HS-27A (cell line): ENCODE measurements around the gene SART1.
"Not testable (repeated sequence)": the region's sequence is repeated elsewhere in the genome, so short reads cannot be mapped to it uniquely, and the experiment has no call there.

Experiments
- DNase-seq: peaks from one replicate; pipeline ENCODE4 v3.0.0-alpha.2; 2012; ENCODE audit warnings: low read depth, missing footprints

The SART1 gene

GRCh38 chr11:65988791-65989592 is 27.5 kb downstream of the SART1 start:
- DNase-seq = peak; percentile 98

DNA sequence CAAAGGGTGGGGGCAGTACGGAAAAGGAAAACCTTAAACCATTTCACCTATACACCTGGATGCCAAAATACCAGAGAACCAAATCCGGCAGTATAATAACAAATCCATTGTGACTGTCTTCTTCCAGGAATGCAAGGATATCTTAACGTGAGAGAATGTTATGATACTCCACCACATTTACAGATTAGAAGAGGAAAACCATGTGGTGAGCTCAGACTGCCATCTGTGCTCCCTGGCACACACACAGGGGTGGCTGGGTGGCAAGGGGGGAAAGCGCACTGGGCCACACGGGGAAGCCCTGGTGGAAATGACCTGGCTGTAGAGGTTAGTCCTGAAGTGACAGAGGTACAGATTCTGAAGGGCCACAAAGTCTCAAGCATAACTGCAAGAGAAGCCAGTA is 30.5 kb downstream of the SART1 start:
- no peak for DNase-seq

DNA sequence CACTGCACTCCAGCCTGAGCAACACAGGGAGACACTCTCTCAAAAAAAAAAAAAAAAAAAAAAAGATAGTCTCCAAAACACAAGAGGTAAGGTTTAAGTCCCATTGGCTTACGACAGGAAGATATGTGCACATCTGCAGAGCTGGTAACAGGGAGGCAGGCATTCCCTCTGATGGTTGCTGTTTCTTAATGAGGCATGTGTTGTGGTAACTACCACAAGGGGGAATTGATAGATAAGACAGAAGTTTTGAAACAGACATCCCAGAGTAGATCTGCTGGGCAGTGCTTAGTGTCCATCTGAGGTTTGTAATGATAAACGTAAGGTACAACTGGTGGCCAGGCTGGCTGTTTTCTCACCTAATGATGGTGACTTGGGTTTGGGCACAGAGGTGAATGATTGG is 35.8 kb downstream of the SART1 start:
- DNase-seq = no peak

DNA sequence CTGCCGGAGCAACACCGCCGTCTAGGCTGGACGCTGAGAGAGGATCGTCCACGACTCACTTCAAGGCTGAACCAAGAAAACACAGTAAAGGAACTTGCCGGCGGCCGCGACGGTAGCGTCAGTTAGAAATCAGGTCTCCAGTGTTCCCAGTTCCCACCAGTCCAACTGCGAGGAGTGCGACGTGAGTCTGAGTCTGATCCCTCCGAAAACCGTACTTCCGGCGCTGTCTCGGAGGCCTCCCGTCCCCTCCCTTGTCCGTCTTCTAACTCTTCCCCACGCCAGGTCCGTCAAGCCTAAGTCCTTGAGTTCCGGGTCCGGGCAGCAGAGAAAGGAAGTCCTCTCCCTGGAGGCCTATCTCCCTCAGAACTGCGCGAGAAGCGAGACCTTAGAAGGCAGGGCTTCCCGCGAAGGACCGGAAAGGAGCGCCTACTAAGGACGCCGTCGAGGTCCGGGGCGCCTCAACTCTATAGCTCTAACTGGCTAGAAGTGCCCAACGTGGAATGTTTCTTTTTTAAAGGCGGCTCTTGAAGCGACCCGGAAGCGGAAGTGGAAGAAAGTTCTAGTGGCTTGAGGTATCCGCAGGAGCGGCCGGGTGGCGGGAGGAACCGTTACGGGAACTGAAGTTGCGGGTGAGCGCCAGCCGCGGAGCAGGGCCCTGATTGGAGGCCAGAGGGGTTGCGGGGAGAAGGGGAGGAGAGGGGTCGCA is 40.6 kb downstream of the SART1 start, which contains the start of the genes BANF1 and EIF1AD:
BANF1 (plus strand) TSS at position 562 of the 706 bp plus-strand sequence. CDS start 748 bp downstream, outside the sequence.
EIF1AD (minus strand) TSS at position 216 of the 706 bp plus-strand sequence. CDS start 1,768 bp downstream, outside the sequence.
- DNase-seq = peak; percentile 99

GRCh38 chr11:66002648-66003225 is 41.2 kb downstream of the SART1 start:
- DNase-seq = no peak

- no peak for DNase-seq
Observed at GRCh38 chr11:66003291-66003690, 41.8 kb downstream of the SART1 start.

GRCh38 chr11:66004186-66004585 is 42.7 kb downstream of the SART1 start:
- no peak for DNase-seq

DNA sequence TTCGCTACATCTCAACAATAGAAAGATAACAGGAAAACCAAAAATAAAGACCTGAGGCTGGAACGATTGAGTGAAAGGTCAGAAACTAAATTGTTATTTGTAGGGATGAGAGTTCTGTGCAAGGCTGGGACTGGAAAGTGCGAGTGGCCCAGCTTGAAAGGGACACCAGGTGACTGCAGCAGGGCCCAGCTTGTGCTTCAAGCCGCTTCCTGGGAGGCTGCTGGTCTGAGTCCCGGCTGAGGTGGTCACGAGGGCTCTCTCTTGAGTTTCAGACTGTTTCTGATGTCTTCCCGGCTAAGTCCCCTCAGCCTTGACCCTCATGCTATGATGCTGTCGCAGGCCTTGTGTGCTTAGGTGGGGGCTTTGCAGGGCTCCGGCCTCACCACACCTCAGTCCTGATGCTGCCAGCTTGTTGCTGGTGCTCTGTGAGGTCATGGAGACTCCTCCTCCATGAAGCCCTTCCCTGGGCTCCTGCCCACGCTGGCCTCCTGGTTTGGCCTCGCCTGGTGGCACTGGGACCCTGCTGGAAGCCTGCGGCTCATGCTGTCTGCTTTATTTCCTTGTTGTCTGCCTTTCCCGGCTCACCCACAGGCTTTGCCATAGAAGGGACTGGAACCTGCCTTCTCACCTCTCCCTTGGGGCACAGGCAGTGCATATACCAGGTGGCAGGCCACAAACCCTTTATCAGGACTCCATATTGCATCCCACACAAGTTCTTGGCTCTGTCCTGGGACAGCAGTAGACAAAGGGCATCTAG is 44.8 kb downstream of the SART1 start:
- DNase-seq = no peak

- DNase-seq = no peak
Observed at GRCh38 chr11:66006891-66007176, 45.3 kb downstream of the SART1 start.

DNA sequence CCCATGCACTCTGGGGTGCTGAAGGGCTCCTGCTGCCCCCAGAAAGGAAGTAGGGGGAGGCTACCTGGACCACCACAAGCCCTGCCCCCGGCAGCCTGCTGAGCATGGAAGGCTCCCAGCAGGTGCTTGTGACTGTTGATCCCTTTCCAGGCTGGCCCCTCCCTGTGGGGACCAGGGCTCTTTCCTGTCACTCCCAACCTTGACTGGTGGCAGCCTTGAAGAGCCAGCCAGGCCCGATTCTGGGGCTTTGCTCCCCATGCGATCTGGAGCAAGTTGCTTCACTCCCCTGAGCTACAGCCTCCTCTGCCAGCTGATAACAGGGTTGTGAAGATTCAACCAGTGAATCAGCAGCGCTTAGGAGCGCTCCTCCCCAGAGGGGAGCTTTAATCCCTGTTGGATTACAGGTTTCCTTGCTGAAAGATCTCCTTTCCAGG is 45.7 kb downstream of the SART1 start:
- DNase-seq = no peak

DNA sequence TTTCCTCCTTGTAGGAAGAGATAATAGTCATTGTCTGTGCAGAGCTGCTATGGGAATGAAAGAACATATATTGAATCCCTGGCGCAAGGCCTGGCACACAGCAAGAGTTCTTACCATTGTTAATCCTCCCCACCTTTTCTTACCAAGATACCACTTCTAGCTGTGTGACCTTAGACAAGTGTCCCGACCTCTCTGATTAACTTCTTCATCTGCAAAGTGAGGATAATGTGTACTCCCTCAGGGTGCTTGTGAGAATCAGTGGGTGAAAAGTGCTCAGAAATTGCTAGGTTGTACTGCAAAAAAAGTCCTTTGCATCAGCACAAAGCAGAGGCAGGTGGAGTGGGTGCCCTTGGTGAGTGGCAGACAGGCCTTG is 46.5 kb downstream of the SART1 start:
- no peak for DNase-seq

- no peak for DNase-seq
Observed at GRCh38 chr11:66008468-66009101, 47.1 kb downstream of the SART1 start.

GRCh38 chr11:66010036-66010435 is 48.5 kb downstream of the SART1 start:
- DNase-seq = not testable (repeated sequence)

- no peak for DNase-seq
Observed at GRCh38 chr11:66011239-66011784, 49.8 kb downstream of the SART1 start.

GRCh38 chr11:66011785-66012303 is 50.3 kb downstream of the SART1 start, which contains the start of gene CST6:
CST6 (plus strand) TSS chr11:66012008; CDS start chr11:66012045, 37 bp downstream.
- DNase-seq = no peak

DNA sequence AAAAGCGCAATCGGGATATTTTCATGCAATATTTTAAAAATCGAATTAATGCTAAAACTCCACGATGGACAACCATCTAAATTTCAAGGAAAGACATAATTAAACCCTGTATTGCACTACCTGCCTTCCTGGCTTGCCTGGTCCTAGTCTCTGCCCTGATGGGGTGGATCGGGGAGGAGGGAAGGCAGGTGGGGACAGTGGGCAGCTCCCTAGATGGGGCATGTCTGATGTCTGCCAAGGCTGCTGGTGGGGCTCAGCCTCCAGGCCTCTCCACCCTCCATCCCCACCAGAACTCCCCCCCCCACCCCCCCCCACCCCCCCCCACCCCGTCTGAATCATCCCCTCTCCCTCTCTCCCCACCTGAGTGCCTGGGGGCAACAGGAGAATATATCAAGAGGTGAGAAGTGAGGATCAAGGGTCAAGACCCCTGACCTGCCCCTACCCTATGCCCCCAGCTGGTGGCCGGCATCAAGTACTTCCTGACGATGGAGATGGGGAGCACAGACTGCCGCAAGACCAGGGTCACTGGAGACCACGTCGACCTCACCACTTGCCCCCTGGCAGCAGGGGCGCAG is 50.9 kb downstream of the SART1 start:
- DNase-seq = no peak

- DNase-seq = no peak
Observed at GRCh38 chr11:66012946-66013761, 51.6 kb downstream of the SART1 start.

GRCh38 chr11:66013762-66014100 is 52.2 kb downstream of the SART1 start:
- DNase-seq = no peak

DNA sequence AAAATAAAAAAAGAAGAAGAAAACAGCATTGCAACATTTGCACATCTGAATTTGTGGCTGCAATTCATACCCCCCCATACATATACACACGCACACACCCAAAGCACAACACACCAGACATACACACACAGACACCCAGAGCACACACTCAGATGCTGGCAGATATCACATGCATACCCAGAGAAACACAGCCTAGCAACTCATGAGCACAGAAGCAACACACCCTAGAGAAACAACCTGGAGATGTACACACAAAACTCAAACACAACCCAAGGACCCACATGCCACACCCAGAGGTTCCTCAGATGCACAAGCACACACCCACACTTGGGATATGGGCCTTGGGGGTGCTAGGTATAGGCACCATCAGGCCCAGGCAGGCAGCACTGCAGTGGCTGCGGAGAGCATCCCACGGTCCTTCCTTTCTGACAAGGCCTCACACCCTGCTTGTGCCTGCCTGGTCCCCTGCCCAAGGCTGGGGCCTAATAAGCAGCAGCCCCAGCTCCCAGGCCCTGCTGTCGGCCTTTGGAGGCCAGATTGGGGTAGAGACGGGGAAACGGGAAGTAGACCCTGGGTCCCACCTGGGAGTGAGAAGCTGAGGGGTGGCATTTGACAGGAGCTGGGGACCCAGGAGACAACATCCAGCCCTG is 53.4 kb downstream of the SART1 start:
- no peak for DNase-seq
